Measurements from ENCODE around the gene PHF1.

PHF1 gene

DNA sequence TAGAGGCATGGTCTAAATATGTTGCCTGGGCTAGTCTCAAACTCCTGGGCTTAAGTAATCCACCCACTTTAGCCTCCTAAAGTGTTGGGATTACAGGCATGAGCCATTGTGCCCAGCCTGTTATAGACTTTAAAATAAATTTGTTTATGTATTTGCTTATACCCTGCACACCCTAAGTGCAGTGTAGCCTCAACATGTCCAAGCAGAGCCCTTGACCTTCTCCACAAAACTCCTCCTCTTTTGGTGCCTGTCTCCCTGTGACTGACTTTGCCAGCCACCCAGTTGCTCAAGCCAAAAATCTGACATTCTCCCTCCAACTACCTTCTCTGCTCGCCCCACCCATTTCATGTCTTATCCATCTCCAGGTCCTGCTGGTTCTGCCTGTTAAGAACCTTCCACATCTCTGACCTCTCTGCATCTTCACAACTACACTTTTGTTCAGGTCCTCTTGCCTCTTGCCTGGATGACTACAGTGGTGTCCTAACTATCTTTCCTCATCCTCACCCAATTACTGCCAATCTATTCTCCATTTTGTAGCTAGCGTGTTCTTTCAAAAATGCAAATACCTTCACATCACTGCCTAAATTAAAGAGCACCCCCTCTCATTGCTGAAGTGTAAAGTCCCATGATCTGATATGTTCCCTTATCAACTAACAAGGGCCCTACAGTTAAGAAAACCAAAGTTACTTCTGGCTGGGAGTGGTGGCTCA is 30.4 kb upstream of the PHF1 start:
- TF ChIP-seq, protein P1, sequence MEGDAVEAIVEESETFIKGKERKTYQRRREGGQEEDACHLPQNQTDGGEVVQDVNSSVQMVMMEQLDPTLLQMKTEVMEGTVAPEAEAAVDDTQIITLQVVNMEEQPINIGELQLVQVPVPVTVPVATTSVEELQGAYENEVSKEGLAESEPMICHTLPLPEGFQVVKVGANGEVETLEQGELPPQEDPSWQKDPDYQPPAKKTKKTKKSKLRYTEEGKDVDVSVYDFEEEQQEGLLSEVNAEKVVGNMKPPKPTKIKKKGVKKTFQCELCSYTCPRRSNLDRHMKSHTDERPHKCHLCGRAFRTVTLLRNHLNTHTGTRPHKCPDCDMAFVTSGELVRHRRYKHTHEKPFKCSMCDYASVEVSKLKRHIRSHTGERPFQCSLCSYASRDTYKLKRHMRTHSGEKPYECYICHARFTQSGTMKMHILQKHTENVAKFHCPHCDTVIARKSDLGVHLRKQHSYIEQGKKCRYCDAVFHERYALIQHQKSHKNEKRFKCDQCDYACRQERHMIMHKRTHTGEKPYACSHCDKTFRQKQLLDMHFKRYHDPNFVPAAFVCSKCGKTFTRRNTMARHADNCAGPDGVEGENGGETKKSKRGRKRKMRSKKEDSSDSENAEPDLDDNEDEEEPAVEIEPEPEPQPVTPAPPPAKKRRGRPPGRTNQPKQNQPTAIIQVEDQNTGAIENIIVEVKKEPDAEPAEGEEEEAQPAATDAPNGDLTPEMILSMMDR (IDR thresholded peaks at IDR 0.05): no peak

DNA sequence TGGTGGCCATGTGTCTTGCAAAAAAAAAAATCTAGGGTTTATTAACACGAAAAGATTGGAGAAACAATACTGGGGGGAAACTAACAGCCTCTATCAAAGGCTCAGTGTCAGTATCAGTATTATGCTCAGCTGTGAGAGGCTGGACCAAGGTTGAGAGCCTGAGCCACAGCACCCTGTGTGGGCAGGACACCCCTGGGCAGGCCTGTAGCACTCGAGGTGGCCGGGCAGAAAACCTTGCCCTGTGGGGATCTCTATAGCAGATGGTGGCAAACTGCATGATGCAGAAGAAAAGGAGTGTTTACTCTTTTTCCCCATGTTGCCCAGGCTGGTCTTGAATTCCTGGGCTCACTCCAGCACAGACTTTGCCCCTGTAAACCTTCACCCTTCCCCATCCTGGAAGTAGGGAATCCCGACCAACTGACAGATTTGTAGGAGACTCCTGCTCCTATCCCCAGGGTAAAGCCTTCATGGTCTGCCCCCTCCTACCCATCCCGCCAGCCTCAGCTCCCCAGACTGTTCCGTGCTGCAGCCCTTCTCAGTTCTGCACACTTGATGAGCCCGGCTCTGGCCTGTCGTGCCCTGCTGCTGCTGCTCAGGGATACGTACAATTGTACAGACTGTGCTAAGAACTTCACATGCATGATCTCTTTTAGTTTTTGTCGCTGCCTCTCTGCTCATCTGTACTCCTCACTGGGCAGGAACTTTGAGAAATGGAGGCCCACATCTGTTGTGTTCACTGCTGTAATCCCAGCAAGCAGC is 27.2 kb upstream of the PHF1 start:
- TF ChIP-seq, protein P1 (IDR thresholded peaks at IDR 0.05): no peak

DNA sequence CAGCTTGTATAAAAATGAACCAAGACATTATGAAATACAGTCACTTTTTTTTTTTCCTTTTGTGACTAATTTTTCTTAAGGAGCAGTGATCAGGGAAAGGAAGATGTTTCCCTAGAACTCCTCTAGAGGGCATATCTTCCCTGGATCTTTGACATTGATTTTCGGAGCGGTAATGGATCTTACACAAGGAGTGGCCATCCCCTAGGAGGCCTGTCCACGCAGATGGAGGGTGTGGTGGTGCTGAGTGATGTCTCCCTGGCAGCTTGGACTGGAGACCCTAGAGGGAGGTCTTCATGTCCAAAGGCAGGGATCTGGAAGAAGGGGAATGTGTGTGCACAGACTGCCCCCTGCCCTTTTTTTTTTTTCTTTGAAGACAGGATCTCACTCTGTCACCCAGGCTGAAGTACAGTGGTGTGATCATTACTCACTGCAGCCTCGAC is 26.2 kb upstream of the PHF1 start:
- TF ChIP-seq, protein P1 (IDR thresholded peaks at IDR 0.05): peak; percentile 40

DNA sequence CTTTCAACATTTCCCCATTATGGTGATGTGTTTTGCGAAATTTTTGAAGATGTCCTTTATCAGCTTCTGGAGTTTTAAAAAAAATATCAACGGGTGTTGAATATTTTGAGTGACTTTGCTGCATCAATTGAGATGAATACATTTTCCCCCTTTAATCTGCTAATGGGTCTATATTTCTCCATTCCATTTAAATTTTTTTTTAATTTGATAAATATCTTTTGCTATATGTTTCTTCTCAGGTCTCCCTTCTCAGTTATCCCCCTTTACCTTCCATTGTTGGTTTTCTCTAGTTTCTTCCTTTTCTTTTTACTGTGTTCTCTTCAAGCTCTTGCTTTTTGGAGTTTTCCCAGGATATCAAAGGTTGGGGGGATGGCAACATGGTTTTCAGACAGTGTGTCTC is 20.6 kb upstream of the PHF1 start:
- TF ChIP-seq, protein P1 (IDR thresholded peaks at IDR 0.05): no peak

DNA sequence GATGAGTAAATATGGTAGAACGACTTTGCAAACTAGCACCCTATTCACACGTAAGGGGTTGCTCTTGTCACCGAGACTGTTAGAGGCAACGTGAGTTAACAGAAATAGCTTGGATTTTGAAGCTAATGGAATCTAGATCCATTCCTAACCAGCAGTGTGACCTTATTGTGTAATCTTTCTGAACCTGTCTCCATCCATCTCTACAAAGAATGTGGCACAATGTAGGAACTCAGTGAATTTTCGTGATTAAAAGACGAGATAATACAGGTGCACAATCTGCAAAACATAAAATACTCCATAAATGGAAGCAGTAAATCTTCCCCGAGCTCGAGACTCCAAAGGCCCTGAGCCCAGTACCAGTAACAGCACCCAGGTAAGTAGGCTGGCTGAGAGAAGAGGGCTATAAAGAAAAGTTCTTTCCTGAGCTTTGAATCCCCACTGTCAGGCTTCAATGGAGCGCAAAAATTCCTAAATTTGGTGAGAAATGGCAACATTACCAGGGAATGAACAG is 20.0 kb upstream of the PHF1 start:
- TF ChIP-seq, protein P1 (IDR thresholded peaks at IDR 0.05): no peak

DNA sequence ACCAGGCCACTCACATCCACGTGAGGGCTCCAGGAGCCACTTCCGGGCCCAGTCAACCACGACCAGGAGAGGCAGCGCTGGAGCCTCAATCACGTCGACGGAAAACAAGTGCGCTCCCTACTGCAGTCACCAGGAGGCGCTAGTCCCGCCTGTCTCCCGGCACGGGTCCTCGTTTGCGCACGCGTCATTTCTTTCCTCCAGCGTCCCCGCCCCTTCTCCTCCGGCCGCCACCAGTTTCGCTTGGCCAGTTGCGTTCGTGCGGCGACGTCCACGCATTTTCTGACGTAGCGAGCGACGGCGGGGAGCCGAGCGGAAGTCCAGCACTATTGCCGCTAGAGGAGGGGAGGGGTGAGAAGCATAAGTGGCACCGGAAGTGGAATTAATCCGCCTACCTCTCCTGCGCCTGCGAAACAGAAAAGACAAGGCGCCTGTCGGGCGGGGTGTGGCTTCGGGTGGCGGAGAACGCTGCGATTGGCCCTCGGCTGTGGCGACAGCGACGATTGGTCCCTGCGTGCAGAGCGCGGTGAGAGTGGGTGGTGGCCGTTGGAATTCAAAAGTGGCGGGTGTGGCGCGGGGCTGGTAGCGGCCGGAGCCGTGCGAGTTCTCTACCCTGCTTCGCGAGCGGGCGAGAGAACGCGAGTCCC is 19.4 kb upstream of the PHF1 start, which contains the start of gene KIFC1:
KIFC1 (plus strand) TSS at position 546 of the 644 bp plus-strand sequence. CDS start 163 bp downstream, outside the sequence.
- TF ChIP-seq, protein P1 (IDR thresholded peaks at IDR 0.05): peak; percentile 90

DNA sequence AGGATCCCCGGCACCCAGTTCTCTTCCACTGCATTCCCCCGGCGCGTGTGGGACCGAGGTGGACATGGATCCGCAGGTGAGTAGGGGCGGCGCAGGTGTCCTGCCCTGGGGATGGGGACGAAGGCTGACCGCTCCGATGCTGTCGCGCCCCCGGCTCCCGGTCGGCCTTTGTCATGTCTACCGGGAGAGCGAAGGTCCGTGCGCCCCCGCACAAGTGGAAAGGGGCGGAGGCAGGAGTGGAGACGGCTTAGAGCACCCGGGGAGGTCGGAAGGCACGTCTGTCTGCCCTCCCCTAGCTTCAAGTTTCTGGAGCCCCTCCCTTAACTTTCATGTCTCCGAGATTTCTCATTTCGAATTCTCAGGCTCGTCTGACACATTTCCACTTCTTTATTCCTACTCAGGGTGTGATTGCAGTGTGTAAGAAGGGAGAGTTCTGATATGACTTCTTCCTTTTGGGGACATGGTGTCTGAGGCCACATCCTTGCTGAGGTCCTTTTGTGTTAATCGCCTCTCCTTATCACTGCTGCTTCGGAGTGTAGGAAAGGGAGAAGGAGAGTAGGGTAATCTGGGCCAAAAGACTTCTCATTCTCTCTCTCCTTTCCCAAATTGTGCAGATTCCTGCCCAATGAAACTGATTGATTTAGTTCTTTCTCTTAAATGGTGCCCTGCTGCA is 18.8 kb upstream of the PHF1 start:
- TF ChIP-seq, protein P1 (IDR thresholded peaks at IDR 0.05): no peak
